Esophagus (tissue), 2 donors: ENCODE data around the gene MIXL1. TPM values are rescaled to one million over a fixed set of nuclear protein-coding genes. Genes with fewer than 3 reads are reported as not detected.

Experiments
- H3K27ac ChIP-seq, 2 donors: one replicate each; pipeline ENCODE4 v1.5.1; 2013; ENCODE audit warnings: low read depth in 2 of 2, mild to moderate bottlenecking in 2 of 2, inconsistent platforms in 1 of 2, low read length in 1 of 2, moderate library complexity in 1 of 2
- H3K27me3 ChIP-seq, 2 donors: one replicate each; pipeline ENCODE4 v1.6.1; 2013; ENCODE audit warnings: low read length in 2 of 2, control low read depth in 1 of 2, mild to moderate bottlenecking in 1 of 2; ENCODE audit not compliant: insufficient read depth in 2 of 2, control insufficient read depth in 1 of 2
- H3K36me3 ChIP-seq, 2 donors: one replicate each; pipeline ENCODE4 v1.6.1; 2013; ENCODE audit warnings: low read length in 1 of 2; ENCODE audit not compliant: control insufficient read depth in 2 of 2, insufficient read depth in 2 of 2
- H3K4me1 ChIP-seq, 2 donors: one replicate each; pipeline ENCODE4 v1.6.1; 2013; ENCODE audit warnings: low read length in 1 of 2; ENCODE audit not compliant: control insufficient read depth in 2 of 2, insufficient read depth in 2 of 2
- H3K4me3 ChIP-seq, 2 donors: one replicate each; pipeline ENCODE4 v1.5.1; 2013; ENCODE audit warnings: low read length in 2 of 2, mild to moderate bottlenecking in 2 of 2, low read depth in 1 of 2, moderate library complexity in 1 of 2
- H3K9me3 ChIP-seq, 2 donors: one replicate each; pipeline ENCODE4 v1.6.1; 2013; ENCODE audit warnings: mild to moderate bottlenecking in 2 of 2, low read depth in 1 of 2, low read length in 1 of 2, moderate library complexity in 1 of 2; ENCODE audit not compliant: control insufficient read depth in 2 of 2, insufficient read depth in 1 of 2
- WGBS, 2 donors: extraction: QIAGEN DNeasy Blood & Tissue Kit; methylation state at CpG; one replicate each; pipeline ENCODE4 v1.1.7; 2013; 5-methylcytosine and 5-hydroxymethylcytosine counted together
- polyA plus RNA-seq, 2 donors: library from polyadenylated mRNA; stranded (reverse); fragments of 200-250 nt; gene quantifications; one replicate each; pipeline ENCODE4 v1.2.3, GENCODE V29; 2013
- donor health status: healthy with polysubstance abuse.
- donor health status: Bipolar disorder and iron deficiency.

MIXL1 gene
- polyA plus RNA-seq: not detected

DNA sequence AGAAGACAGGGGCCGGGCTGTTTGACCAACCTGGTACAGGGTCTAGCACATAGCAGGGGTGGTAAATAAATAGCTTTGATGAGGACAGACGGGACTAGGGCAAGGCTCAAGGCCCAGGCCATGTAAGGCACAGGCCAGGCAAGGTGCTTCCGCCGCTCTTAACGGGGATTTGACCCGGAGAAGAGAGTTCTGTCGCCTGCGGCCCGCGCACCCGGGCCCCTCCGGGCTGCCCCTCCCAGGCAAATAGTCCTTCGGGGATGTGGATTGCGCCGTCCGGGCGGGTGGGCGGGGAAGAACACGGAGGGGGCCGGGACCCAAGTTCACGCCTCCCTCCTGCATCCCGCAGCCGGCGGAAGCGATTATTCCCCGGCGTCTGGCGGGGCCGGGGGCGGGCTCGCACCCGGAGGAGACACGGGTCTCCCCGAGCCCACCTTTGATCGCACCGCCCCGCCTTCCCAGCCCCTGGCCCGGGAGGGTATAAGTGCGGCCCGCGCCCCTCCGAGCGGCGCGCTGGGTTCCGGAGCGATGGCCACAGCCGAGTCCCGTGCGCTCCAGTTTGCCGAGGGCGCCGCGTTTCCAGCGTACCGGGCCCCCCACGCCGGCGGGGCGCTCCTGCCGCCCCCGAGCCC is at the start of gene MIXL1:
Gene MIXL1 (plus strand): TSS at position 508 of the 629 bp plus-strand sequence. CDS start 18 bp downstream, at position 526.
- H3K9me3 ChIP-seq: no peaks in the 10 kb centered on the region
- no peak within 1 kb of the TSS for H3K27ac ChIP-seq
- no peaks in the 10 kb centered on the region for H3K36me3 ChIP-seq
- WGBS, 2 donors: 6 to 13% methylated on average over 32 to 62 of the region's 62 CpGs
- H3K4me3 ChIP-seq: peak within 1 kb of the TSS; percentile 45 to 52
- peaks cover 0 to 3% of the 10 kb centered on the region in 2 donors for H3K27me3 ChIP-seq
- peaks cover 3 to 8% of the 10 kb centered on the region in 2 donors for H3K4me1 ChIP-seq

DNA sequence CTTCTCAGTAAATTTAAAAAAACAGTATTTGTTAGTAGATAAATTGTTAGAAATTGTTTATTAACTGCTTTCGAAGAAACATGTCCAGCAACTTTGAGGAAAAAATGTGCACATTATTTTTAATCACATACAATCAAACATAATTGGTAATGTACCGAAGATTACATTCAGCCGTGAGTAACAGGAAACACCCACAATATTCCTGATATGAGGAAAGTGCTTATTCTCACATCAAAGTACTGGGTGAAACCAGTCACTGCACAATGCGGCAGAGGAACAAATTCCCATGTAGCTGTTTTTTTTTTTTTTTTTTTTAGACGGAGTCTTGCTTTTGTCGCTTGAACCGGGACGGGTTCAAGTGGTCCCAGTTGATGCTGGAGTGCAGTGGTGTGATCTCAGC is 46.6 kb upstream of the MIXL1 start:
- H3K27me3 ChIP-seq: no peaks in the 10 kb centered on the region
- H3K9me3 ChIP-seq: no peaks in the 10 kb centered on the region
- no peak overlapping the region for H3K27ac ChIP-seq
- no peaks in the 10 kb centered on the region for H3K36me3 ChIP-seq
- H3K4me1 ChIP-seq: no peaks in the 10 kb centered on the region
- H3K4me3 ChIP-seq: no peak overlapping the region
- 79 to 81% methylated on average over 8 of the region's 8 CpGs for WGBS, 2 donors

DNA sequence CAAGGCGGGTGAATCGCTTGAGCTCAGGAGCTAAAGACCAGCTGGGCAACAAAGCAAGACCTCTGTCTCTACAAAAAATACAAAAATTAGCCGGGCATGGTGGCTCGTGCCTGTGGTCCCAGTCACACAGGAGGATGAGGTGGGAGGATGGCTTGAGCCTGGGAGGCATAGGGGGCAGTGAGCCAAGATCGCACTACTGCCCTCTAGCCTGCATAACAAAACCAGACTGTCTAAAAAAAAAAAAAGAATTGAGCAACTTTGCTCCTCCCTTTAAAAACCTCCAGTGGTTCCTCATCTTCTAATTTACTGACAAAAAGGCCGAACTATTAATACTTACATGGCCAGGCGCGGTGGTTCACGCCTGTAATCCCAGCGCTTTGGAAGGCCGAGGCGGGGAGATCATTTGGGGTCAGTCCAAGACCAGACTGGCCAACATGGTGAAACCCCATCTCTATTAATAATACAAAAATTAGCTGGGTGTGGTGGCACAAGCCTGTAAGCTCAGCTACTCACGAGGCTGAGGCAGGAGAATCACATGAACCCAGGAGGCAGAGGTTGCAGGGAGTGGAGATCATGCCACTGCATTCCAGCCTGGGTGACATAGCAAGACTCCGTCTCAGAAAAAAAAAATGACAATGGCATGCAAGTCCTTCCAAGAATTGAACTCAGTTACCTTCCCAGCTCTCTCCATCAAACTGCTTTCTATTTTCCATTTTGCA is 41.3 kb upstream of the MIXL1 start:
- Histone ChIP-seq H3K9me3 (no peaks in the 10 kb centered on the region), H3K4me1 (no peaks in the 10 kb centered on the region), H3K4me3 (no peak overlapping the region), H3K36me3 (no peaks in the 10 kb centered on the region), H3K27me3 (no peaks in the 10 kb centered on the region), H3K27ac (peak overlapping the region; percentile 12 to 83)
- 58 to 66% methylated on average over 14 of the region's 14 CpGs for WGBS, 2 donors

- H3K4me1 ChIP-seq: no peaks in the 10 kb centered on the region
Measured at GRCh38 chr1:226185141-226186036, 38.1 kb upstream of the MIXL1 start.

DNA sequence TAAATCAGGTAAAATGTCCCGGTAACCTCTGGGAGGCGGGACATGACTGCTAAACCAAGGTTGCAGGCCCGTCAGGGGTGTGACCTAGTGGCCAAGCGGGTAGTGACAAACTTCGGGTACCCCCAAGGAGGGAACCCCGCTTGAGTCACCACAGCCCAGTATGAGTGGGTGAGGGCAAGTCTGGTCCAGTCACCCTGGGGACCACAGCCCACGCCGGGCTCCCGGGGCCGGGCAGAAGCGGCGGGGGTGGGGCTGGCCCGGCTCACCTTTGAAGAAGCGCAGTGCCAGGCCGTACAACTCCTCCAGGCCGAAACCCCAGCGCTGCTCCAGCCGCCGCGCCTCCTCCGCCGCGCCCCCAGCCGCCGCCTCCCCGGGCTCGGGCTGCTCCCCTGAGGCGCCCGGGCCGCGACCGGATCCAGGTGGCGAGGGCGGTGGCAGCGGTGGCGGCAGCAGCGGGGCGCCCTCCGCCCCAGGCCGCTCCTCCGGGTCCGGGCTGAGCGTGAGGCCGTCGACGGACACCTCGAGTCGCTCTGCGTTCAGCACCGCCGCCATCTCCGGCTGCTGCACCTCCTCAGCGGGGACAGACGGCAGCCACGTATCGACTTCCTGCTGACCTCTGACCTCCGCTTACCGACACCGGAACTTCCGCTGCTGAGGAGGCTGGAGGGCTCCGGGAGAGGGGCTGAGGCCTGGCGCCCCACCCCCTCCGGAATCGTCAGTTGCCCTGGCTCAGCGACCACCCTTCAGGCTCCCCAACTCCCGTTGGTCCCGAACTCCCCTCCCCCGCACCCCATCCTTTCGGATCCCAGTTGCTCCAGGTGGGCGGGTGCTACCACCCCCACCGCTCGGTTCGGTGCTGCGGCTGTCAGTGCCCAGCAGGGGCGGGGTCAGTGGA is 37.1 kb upstream of the MIXL1 start, which contains the start of gene ACBD3:
Gene ACBD3 (minus strand): TSS at position 618 of the 895 bp plus-strand sequence. CDS start 66 bp downstream, at position 552.
- Histone ChIP-seq H3K9me3 (no peaks in the 10 kb centered on the region), H3K4me3 (peak within 1 kb of the TSS; percentile 76 to 87), H3K36me3 (no peaks in the 10 kb centered on the region), H3K27ac (peak within 1 kb of the TSS; percentile 94 to 95), H3K4me1 (no peaks in the 10 kb centered on the region), H3K27me3 (no peaks in the 10 kb centered on the region)
- 0 to 1% methylated on average over 63 to 75 of the region's 75 CpGs for WGBS, 2 donors

More at GRCh38 chr1:226185141-226186036, 38.1 kb upstream of the MIXL1 start:
- Histone ChIP-seq H3K9me3 (no peaks in the 10 kb centered on the region), H3K27ac (peak overlapping the region; percentile 71 to 94), H3K27me3 (no peaks in the 10 kb centered on the region), H3K36me3 (no peaks in the 10 kb centered on the region), H3K4me3 (peak overlapping the region; percentile 76 to 87)
- WGBS, 2 donors: 20 to 22% methylated on average over 14 of the region's 14 CpGs

DNA sequence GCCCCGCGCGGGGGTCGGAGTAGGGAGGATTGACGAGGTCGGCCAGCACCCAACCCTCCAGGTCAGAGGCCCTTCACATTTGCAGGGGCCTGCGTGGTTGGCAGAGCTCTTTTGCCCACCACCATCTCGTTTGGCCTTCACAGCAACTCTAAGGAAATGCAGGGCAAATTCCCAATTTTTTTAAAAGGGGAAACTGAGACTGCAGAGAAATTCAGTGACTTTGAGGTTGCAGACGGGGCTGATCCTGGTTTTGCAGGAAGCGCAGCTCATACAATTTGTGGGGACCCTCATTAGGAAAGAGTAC is 36.5 kb upstream of the MIXL1 start:
- 9 to 11% methylated on average over 10 of the region's 10 CpGs for WGBS, 2 donors
- Histone ChIP-seq H3K4me1 (no peaks in the 10 kb centered on the region), H3K27me3 (no peaks in the 10 kb centered on the region), H3K4me3 (peak overlapping the region; percentile 76 to 87), H3K9me3 (no peaks in the 10 kb centered on the region), H3K36me3 (no peaks in the 10 kb centered on the region), H3K27ac (peak overlapping the region; percentile 94 to 95)

GRCh38 chr1:226187380-226187779 is 36.1 kb upstream of the MIXL1 start:
- H3K27ac ChIP-seq: no peak overlapping the region
- H3K9me3 ChIP-seq: no peaks in the 10 kb centered on the region
- peak overlapping the region in 1 of 2 donors; percentile 76 for H3K4me3 ChIP-seq
- WGBS, 2 donors: 78 to 91% methylated on average over 7 of the region's 7 CpGs
- no peaks in the 10 kb centered on the region for H3K36me3 ChIP-seq
- no peaks in the 10 kb centered on the region for H3K4me1 ChIP-seq
- no peaks in the 10 kb centered on the region for H3K27me3 ChIP-seq

GRCh38 chr1:226195144-226195543 is 28.3 kb upstream of the MIXL1 start:
- Histone ChIP-seq H3K27me3 (no peaks in the 10 kb centered on the region), H3K27ac (no peak overlapping the region), H3K36me3 (no peaks in the 10 kb centered on the region), H3K4me1 (no peaks in the 10 kb centered on the region), H3K4me3 (no peak overlapping the region), H3K9me3 (no peaks in the 10 kb centered on the region)
- WGBS, 2 donors: 83 to 93% methylated on average over 1 of the region's 1 CpG

- H3K4me1 ChIP-seq: no peaks in the 10 kb centered on the region
- H3K9me3 ChIP-seq: no peaks in the 10 kb centered on the region
- H3K4me3 ChIP-seq: no peak overlapping the region
- no peaks in the 10 kb centered on the region for H3K36me3 ChIP-seq
- 65 to 66% methylated on average over 2 of the region's 2 CpGs for WGBS, 2 donors
- H3K27me3 ChIP-seq: no peaks in the 10 kb centered on the region
- H3K27ac ChIP-seq: no peak overlapping the region
Measured at GRCh38 chr1:226199971-226200370, 23.5 kb upstream of the MIXL1 start.
